ACC112 (cell line): Measurements from ENCODE around the gene ERRFI1.

ENCODE experiments used
- H2AFZ ChIP-seq: fragments of 200-600 bp; sonication (generic); one replicate; pipeline ENCODE4 v1.6.0; 2017; ENCODE audit warnings: antibody characterized with exemption, low read length; ENCODE audit not compliant: unreplicated experiment
- H3K27ac ChIP-seq: fragments of 200-600 bp; sonication (generic); 2 replicates; pipeline ENCODE4 v1.5.1; 2014; ENCODE audit warnings: low read depth, mild to moderate bottlenecking, antibody characterized with exemption, low read length, moderate library complexity
- H3K27me3 ChIP-seq: fragments of 200-600 bp; sonication (generic); 2 replicates; pipeline ENCODE4 v1.6.1; 2014; ENCODE audit warnings: mild to moderate bottlenecking, antibody characterized with exemption, low read length, moderate library complexity, mixed read lengths; ENCODE audit not compliant: insufficient read depth
- H3K36me3 ChIP-seq: fragments of 200-600 bp; sonication (generic); 2 replicates; pipeline ENCODE4 v1.6.1; 2016; ENCODE audit warnings: mild to moderate bottlenecking, antibody characterized with exemption, low read length, moderate library complexity, mixed read lengths; ENCODE audit not compliant: insufficient read depth
- H3K4me1 ChIP-seq: fragments of 200-600 bp; sonication (generic); one replicate; pipeline ENCODE4 v1.6.1; 2016; ENCODE audit warnings: low read length, mixed read lengths; ENCODE audit not compliant: insufficient read depth, unreplicated experiment, control insufficient read depth
- H3K4me3 ChIP-seq: fragments of 200-600 bp; sonication (generic); 2 replicates; pipeline ENCODE4 v1.5.1; 2014; ENCODE audit warnings: mild to moderate bottlenecking, low read depth, low read length
- H3K79me2 ChIP-seq: fragments of 200-600 bp; sonication (generic); one replicate; pipeline ENCODE4 v1.6.0; 2016; ENCODE audit warnings: low read length; ENCODE audit not compliant: control insufficient read depth, unreplicated experiment, insufficient read depth

Gene ERRFI1

GRCh38 chr1:7985851-7986612, 40.1 kb downstream of the ERRFI1 start:
- H3K27me3 ChIP-seq, result no peaks in the 10 kb centered on the region
- no peaks in the 10 kb centered on the region for H3K79me2 ChIP-seq
- H3K4me3 ChIP-seq, result no peak overlapping the region
- no peak overlapping the region for H3K27ac ChIP-seq
- peaks cover 30% of the 10 kb centered on the region for H3K36me3 ChIP-seq
- H2AFZ ChIP-seq, result no peak overlapping the region
- H3K4me1 ChIP-seq, result peaks cover 3% of the 10 kb centered on the region

GRCh38 chr1:7984811-7985210, 41.3 kb downstream of the ERRFI1 start:
- Histone ChIP-seq H3K79me2 (no peaks in the 10 kb centered on the region), H3K27ac (no peak overlapping the region), H2AFZ (no peak overlapping the region), H3K4me1 (peaks cover 3% of the 10 kb centered on the region), H3K27me3 (no peaks in the 10 kb centered on the region), H3K4me3 (no peak overlapping the region), H3K36me3 (peaks cover 34% of the 10 kb centered on the region)

- no peak overlapping the region for H2AFZ ChIP-seq
- H3K27ac ChIP-seq, result peak overlapping the region; percentile 46; the same call in 1 of the 2 replicates
- no peak overlapping the region for H3K4me3 ChIP-seq
- peaks cover 41% of the 10 kb centered on the region for H3K36me3 ChIP-seq
- peaks cover 3% of the 10 kb centered on the region for H3K4me1 ChIP-seq
- no peaks in the 10 kb centered on the region for H3K27me3 ChIP-seq
- H3K79me2 ChIP-seq, result no peaks in the 10 kb centered on the region
Observed at GRCh38 chr1:7983086-7983778, 42.9 kb downstream of the ERRFI1 start.

GRCh38 chr1:7980984-7981383, 45.1 kb downstream of the ERRFI1 start:
- Histone ChIP-seq H3K27ac (no peak overlapping the region), H3K27me3 (no peaks in the 10 kb centered on the region), H2AFZ (no peak overlapping the region), H3K4me1 (peaks cover 3% of the 10 kb centered on the region), H3K4me3 (no peak overlapping the region), H3K36me3 (peaks cover 52% of the 10 kb centered on the region), H3K79me2 (peaks cover 4% of the 10 kb centered on the region)

- Histone ChIP-seq H3K27ac (no peak overlapping the region), H3K4me3 (no peak overlapping the region), H3K36me3 (peaks cover 32% of the 10 kb centered on the region), H3K4me1 (no peaks in the 10 kb centered on the region), H2AFZ (no peak overlapping the region), H3K79me2 (peaks cover 6% of the 10 kb centered on the region), H3K27me3 (no peaks in the 10 kb centered on the region)
Observed at GRCh38 chr1:7975212-7975865, 50.8 kb downstream of the ERRFI1 start.

GRCh38 chr1:7973086-7973485, 53.0 kb downstream of the ERRFI1 start:
- H3K36me3 ChIP-seq, result peaks cover 34% of the 10 kb centered on the region

GRCh38 chr1:7972285-7972684, 53.8 kb downstream of the ERRFI1 start:
- no peaks in the 10 kb centered on the region for H3K27me3 ChIP-seq
- H3K4me3 ChIP-seq, result no peak overlapping the region
- no peak overlapping the region for H3K27ac ChIP-seq
- peaks cover 11% of the 10 kb centered on the region for H3K79me2 ChIP-seq
- H3K36me3 ChIP-seq, result peaks cover 31% of the 10 kb centered on the region
- no peak overlapping the region for H2AFZ ChIP-seq
- no peaks in the 10 kb centered on the region for H3K4me1 ChIP-seq

More at GRCh38 chr1:7973086-7973485, 53.0 kb downstream of the ERRFI1 start:
- H3K27me3 ChIP-seq, result no peaks in the 10 kb centered on the region
- H3K79me2 ChIP-seq, result peaks cover 6% of the 10 kb centered on the region
- H3K4me3 ChIP-seq, result no peak overlapping the region
- H3K27ac ChIP-seq, result no peak overlapping the region
- no peak overlapping the region for H2AFZ ChIP-seq
- no peaks in the 10 kb centered on the region for H3K4me1 ChIP-seq

- peaks cover 20% of the 10 kb centered on the region for H3K79me2 ChIP-seq
- H3K4me1 ChIP-seq, result no peaks in the 10 kb centered on the region
- no peaks in the 10 kb centered on the region for H3K27me3 ChIP-seq
- H2AFZ ChIP-seq, result no peak overlapping the region
- H3K4me3 ChIP-seq, result no peak overlapping the region
- H3K27ac ChIP-seq, result no peak overlapping the region
- peaks cover 34% of the 10 kb centered on the region; the same call in 1 of the 2 replicates for H3K36me3 ChIP-seq
Observed at GRCh38 chr1:7971024-7971423, 55.1 kb downstream of the ERRFI1 start.

- H3K79me2 ChIP-seq, result peaks cover 25% of the 10 kb centered on the region
- H3K36me3 ChIP-seq, result peaks cover 41% of the 10 kb centered on the region; the same call in 1 of the 2 replicates
- no peaks in the 10 kb centered on the region for H3K27me3 ChIP-seq
- no peak overlapping the region for H3K27ac ChIP-seq
- no peaks in the 10 kb centered on the region for H3K4me1 ChIP-seq
- H3K4me3 ChIP-seq, result no peak overlapping the region
- H2AFZ ChIP-seq, result no peak overlapping the region
Observed at GRCh38 chr1:7970246-7970645, 55.9 kb downstream of the ERRFI1 start.

- Histone ChIP-seq H3K27me3 (no peaks in the 10 kb centered on the region), H3K79me2 (peaks cover 49% of the 10 kb centered on the region), H3K4me1 (peaks cover 11% of the 10 kb centered on the region), H3K4me3 (no peak overlapping the region), H3K27ac (no peak overlapping the region), H3K36me3 (peaks cover 56% of the 10 kb centered on the region), H2AFZ (no peak overlapping the region)
Observed at GRCh38 chr1:7967651-7968050, 58.5 kb downstream of the ERRFI1 start.
